ENCODE measurements around the gene TNFAIP8.

The TNFAIP8 gene

GRCh38 chr5:119359737-119360413 is 4.1 kb downstream of the TNFAIP8 start:
- TF ChIP-seq, protein P1, sequence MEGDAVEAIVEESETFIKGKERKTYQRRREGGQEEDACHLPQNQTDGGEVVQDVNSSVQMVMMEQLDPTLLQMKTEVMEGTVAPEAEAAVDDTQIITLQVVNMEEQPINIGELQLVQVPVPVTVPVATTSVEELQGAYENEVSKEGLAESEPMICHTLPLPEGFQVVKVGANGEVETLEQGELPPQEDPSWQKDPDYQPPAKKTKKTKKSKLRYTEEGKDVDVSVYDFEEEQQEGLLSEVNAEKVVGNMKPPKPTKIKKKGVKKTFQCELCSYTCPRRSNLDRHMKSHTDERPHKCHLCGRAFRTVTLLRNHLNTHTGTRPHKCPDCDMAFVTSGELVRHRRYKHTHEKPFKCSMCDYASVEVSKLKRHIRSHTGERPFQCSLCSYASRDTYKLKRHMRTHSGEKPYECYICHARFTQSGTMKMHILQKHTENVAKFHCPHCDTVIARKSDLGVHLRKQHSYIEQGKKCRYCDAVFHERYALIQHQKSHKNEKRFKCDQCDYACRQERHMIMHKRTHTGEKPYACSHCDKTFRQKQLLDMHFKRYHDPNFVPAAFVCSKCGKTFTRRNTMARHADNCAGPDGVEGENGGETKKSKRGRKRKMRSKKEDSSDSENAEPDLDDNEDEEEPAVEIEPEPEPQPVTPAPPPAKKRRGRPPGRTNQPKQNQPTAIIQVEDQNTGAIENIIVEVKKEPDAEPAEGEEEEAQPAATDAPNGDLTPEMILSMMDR (IDR thresholded peaks at IDR 0.05; ENCODE audit: low read depth, low read length, missing control alignments), result no peak
- Histone ChIP-seq H3K27ac (no peak overlapping the region), H3K27me3 (replicated peaks) (no peaks in the 10 kb centered on the region), H3K36me3 (replicated peaks) (no peaks in the 10 kb centered on the region), H3K4me3 (ENCODE audit: low read depth, low read length) (no peak overlapping the region)
- no peak for DNase-seq
- in situ Hi-C loops (cut with HindIII; ENCODE audit: low pct_ligation_motif_present, low sequenced_read_pairs), result no loop called here

GRCh38 chr5:119360905-119361593 is 5.2 kb downstream of the TNFAIP8 start:
- in situ Hi-C loops (cut with HindIII; ENCODE audit: low pct_ligation_motif_present, low sequenced_read_pairs), result no loop called here
- Histone ChIP-seq H3K27ac (no peak overlapping the region), H3K27me3 (replicated peaks) (no peaks in the 10 kb centered on the region), H3K4me3 (ENCODE audit: low read depth, low read length) (no peak overlapping the region), H3K36me3 (replicated peaks) (no peaks in the 10 kb centered on the region)
- DNase-seq, result peak; percentile 55
- TF ChIP-seq, protein P1 (IDR thresholded peaks at IDR 0.05; ENCODE audit: low read depth, low read length, missing control alignments), result no peak

DNA sequence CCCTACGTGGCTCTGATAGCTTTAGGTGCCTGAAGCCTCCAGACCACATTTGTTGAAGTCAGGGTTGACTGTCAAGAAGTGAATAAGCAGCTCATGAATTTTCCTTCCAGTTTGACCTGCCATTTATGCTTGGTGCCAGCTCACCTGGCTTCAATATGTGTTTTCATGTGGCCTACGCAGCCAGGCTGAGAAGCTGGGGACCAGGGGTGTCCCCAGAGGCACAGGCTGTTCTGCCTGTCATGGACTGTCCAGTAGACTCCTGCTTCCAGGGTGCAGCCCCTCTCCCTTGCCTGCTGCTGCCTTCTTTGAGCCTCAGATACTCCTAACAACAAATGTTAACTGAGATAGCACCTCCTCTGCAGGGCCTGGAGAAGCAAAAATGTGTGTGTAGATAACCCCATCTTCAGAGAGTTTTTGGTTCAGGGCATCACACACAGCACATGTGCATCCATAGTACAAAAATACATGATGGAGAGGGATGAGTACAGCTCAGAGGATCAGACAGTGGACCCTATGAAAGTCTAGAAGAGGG is 5.8 kb downstream of the TNFAIP8 start:
- H3K27ac ChIP-seq, result no peak overlapping the region
- no peaks in the 10 kb centered on the region for H3K27me3 ChIP-seq (replicated peaks)
- H3K36me3 ChIP-seq (replicated peaks), result no peaks in the 10 kb centered on the region
- in situ Hi-C loops (cut with HindIII; ENCODE audit: low pct_ligation_motif_present, low sequenced_read_pairs), result no loop called here
- H3K4me3 ChIP-seq (ENCODE audit: low read depth, low read length), result no peak overlapping the region
- TF ChIP-seq, protein P1 (IDR thresholded peaks at IDR 0.05; ENCODE audit: low read depth, low read length, missing control alignments), result no peak
- no peak for DNase-seq

DNA sequence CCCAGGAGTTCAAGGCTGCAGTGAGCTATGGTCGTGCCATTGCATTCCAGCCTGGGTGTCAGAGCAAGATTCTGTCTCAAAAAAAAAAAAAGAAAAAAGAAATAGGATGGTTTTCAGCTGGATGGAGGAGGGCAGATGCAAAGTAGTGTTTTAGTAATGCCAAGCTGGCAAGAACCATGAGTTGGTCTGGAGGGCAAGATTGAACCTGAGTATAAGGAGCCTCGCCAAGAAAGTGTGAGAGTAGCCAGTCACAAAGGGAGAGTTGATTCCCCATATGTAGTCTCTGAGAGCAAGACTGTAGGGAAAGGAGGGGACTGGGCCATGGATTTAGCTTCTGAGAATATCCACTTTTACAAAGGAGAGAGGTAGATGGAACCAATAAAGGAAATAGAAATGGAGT is 6.9 kb downstream of the TNFAIP8 start:
- no peaks in the 10 kb centered on the region for H3K27me3 ChIP-seq (replicated peaks)
- no peaks in the 10 kb centered on the region for H3K36me3 ChIP-seq (replicated peaks)
- no peak for DNase-seq
- no peak overlapping the region for H3K27ac ChIP-seq
- TF ChIP-seq, protein P1 (IDR thresholded peaks at IDR 0.05; ENCODE audit: low read depth, low read length, missing control alignments), result no peak
- in situ Hi-C loops (cut with HindIII; ENCODE audit: low pct_ligation_motif_present, low sequenced_read_pairs), result no loop called here
- H3K4me3 ChIP-seq (ENCODE audit: low read depth, low read length), result no peak overlapping the region

GRCh38 chr5:119363271-119363670 is 7.5 kb downstream of the TNFAIP8 start:
- TF ChIP-seq, protein P1 (IDR thresholded peaks at IDR 0.05; ENCODE audit: low read depth, low read length, missing control alignments), result no peak
- in situ Hi-C loops (cut with HindIII; ENCODE audit: low pct_ligation_motif_present, low sequenced_read_pairs), result no loop called here
- H3K27ac ChIP-seq, result no peak overlapping the region
- no peaks in the 10 kb centered on the region for H3K36me3 ChIP-seq (replicated peaks)
- H3K27me3 ChIP-seq (replicated peaks), result no peaks in the 10 kb centered on the region
- H3K4me3 ChIP-seq (ENCODE audit: low read depth, low read length), result no peak overlapping the region
- no peak for DNase-seq

Data from brain microvascular endothelial cell (primary cell).